ENCODE data around the gene IFT57. TPM values are rescaled to one million over a fixed set of nuclear protein-coding genes. Genes with fewer than 3 reads are reported as not detected.

IFT57 gene
- total RNA-seq, 1 donor from 2014 or later, result 58.4 TPM

DNA sequence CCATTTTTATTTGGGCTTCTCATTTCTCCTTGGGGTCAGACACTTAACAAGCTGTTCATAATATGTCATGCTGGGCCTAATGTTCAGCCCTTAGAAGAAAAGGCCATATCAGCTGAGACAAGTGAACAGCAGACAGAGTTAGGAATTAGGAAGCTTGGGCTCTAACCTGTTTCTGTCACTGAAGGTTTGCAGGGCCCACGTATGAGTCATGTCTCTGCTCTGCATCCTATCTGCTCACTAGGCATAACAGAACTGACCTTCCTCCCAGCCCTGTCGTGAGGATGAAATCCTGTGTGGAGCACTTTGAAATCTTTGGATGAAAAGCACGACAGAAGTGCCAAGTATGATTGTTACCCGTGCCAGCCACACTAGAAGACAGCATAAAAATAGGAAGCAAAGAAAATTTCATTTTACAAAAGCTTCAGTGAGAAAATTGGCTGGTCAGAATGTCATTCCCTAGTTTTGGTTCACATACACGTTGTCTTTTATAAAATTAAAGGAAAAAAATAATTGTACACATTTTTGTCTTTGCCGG lies 104.9 kb downstream of the IFT57 start:
- TF ChIP-seq, protein P1, sequence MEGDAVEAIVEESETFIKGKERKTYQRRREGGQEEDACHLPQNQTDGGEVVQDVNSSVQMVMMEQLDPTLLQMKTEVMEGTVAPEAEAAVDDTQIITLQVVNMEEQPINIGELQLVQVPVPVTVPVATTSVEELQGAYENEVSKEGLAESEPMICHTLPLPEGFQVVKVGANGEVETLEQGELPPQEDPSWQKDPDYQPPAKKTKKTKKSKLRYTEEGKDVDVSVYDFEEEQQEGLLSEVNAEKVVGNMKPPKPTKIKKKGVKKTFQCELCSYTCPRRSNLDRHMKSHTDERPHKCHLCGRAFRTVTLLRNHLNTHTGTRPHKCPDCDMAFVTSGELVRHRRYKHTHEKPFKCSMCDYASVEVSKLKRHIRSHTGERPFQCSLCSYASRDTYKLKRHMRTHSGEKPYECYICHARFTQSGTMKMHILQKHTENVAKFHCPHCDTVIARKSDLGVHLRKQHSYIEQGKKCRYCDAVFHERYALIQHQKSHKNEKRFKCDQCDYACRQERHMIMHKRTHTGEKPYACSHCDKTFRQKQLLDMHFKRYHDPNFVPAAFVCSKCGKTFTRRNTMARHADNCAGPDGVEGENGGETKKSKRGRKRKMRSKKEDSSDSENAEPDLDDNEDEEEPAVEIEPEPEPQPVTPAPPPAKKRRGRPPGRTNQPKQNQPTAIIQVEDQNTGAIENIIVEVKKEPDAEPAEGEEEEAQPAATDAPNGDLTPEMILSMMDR (conservative IDR thresholded peaks at IDR 0.05; ENCODE audit: low read depth, low read length), result no peak
- H3K4me3 ChIP-seq (ENCODE audit: low read depth, low read length), result no peak overlapping the region

DNA sequence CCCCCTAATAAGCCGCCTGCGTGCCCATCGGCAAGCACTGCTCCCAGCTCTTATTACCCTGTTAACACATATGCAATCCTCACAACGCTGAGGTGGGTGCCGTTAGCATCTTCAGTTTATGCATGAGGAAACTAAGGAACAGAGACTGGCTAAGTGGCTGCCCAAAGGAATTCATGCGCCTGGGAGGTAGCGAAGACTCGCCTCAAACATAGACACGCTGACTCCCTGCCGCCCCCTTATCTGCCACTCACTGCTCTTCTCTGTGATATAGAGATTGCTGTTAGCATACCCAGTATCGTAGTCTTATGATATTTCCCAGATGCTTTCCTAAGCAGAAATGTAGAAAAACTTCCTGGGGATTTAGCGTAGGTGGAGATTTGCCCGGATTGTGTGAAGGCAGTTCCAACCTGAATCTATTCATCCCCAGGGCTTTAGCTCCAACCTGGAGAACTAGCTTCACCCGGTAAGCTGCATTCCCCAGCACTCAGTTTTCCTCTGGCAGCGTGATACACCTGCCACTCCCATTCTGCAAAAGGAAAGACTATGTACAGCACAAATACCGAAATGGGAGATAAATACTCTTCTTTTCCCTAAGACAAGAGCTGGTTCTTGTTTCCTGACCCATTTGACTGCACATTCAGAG lies 107.7 kb downstream of the IFT57 start:
- DNase-seq (ENCODE audit: low read depth), result no peak
- TF ChIP-seq, protein P1 (conservative IDR thresholded peaks at IDR 0.05; ENCODE audit: low read depth, low read length), result no peak
- no peak overlapping the region for H3K4me3 ChIP-seq (ENCODE audit: low read depth, low read length)

More for the DNA sequence above, 104.9 kb downstream of the IFT57 start:
- no peak for DNase-seq (ENCODE audit: low read depth)

DNA sequence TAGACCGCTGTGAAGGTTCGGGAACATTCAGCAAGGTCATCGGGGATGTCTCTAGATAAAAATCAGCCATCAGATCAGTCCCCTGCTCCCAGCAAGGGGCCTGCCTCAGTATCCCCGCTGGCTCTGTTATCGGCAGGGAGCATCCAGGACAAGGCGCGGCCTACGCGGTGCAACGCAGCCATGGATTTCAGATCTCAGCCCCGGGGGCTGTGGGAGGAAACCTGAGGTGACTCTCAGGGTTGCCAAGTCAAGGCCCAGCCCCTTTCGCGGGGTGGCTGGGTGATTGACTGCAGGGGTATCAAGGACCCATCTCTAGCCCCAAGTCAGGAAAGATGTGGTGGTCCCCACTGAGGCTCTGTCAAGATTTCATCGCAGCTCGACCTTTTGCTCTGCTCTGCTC lies 108.2 kb downstream of the IFT57 start:
- H3K4me3 ChIP-seq (ENCODE audit: low read depth, low read length), result no peak overlapping the region
- no peak for DNase-seq (ENCODE audit: low read depth)
- TF ChIP-seq, protein P1 (conservative IDR thresholded peaks at IDR 0.05; ENCODE audit: low read depth, low read length), result no peak

GRCh38 chr3:108110934-108111333 lies 111.3 kb downstream of the IFT57 start:
- no peak for DNase-seq (ENCODE audit: low read depth)
- TF ChIP-seq, protein P1 (conservative IDR thresholded peaks at IDR 0.05; ENCODE audit: low read depth, low read length), result no peak
- no peak overlapping the region for H3K4me3 ChIP-seq (ENCODE audit: low read depth, low read length)

Other genes starting within 250 kb of the IFT57 start
- 81.0 and 141 TPM in 2 replicates for gene CD47, start 131.4 kb downstream of the IFT57 start, total RNA-seq
- 0.23 TPM in 1 of 2 replicates, not detected in the other for gene HHLA2, start 74.1 kb upstream of the IFT57 start, total RNA-seq